ENCODE data around the gene SDK2.

DNA sequence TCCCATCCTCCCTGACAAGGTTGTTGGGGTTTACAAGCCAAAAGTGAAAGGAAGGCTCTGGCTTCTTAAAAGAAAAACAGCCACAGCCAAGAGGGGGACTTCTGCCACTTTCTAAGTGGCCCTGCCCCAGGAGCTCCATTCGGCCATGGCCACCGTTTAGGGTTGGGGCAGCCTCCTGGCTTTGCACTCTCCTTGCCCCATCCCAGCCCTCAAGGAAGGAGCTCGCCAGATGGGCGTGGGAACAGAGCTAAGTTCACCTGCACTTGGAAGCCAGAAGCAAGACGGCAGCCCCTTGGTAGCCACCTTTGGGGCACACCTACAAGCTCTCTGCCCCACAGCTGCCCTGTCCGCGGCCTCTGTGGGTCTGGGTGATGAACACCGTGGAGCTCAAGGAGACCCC is 210.1 kb downstream of the SDK2 start:
- TF ChIP-seq, protein P1, sequence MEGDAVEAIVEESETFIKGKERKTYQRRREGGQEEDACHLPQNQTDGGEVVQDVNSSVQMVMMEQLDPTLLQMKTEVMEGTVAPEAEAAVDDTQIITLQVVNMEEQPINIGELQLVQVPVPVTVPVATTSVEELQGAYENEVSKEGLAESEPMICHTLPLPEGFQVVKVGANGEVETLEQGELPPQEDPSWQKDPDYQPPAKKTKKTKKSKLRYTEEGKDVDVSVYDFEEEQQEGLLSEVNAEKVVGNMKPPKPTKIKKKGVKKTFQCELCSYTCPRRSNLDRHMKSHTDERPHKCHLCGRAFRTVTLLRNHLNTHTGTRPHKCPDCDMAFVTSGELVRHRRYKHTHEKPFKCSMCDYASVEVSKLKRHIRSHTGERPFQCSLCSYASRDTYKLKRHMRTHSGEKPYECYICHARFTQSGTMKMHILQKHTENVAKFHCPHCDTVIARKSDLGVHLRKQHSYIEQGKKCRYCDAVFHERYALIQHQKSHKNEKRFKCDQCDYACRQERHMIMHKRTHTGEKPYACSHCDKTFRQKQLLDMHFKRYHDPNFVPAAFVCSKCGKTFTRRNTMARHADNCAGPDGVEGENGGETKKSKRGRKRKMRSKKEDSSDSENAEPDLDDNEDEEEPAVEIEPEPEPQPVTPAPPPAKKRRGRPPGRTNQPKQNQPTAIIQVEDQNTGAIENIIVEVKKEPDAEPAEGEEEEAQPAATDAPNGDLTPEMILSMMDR (conservative IDR thresholded peaks at IDR 0.05; ENCODE audit: low read depth, low read length) = no peak
- TF ChIP-seq EZH2 (IDR thresholded peaks at IDR 0.05; ENCODE audit: borderline replicate concordance, low read depth, low read length, poor library complexity, severe bottlenecking) = no peak
